ENCODE results near the gene SPDYE2.
"Not testable (repeated sequence)": the region's sequence is repeated elsewhere in the genome, so short reads cannot be mapped to it uniquely, and the experiment has no call there.

SPDYE2 gene

GRCh38 chr7:102532127-102532526 is 18.9 kb upstream of the SPDYE2 start:
- not testable (repeated sequence) for H2BK120ac ChIP-seq (ENCODE audit: insufficient read depth, low read length, poor library complexity); H3K36me3 ChIP-seq (ENCODE audit: control insufficient read depth in 1 of 2, insufficient read depth in 2 of 2, low read length in 2 of 2); H4K8ac ChIP-seq (ENCODE audit: low read depth, low read length); H2AFZ ChIP-seq (ENCODE audit: insufficient read depth, low read length, poor library complexity); H3K4ac ChIP-seq (ENCODE audit: low read depth, low read length); H3K23ac ChIP-seq (ENCODE audit: low read length); H3K9ac ChIP-seq (ENCODE audit: low read length); H3K4me2 ChIP-seq (ENCODE audit: low read length); H3K9me3 ChIP-seq (ENCODE audit: insufficient read depth, low read depth, low read length); H2BK12ac ChIP-seq (ENCODE audit: low read length); H3K79me1 ChIP-seq (ENCODE audit: low read length); DNase-seq; H2BK5ac ChIP-seq (ENCODE audit: low read depth, low read length, poor library complexity); H4K91ac ChIP-seq (ENCODE audit: low read depth, low read length); H3K4me1 ChIP-seq (ENCODE audit: control insufficient read depth in 1 of 2, insufficient read depth in 2 of 2, low read length in 2 of 2); H3K27ac ChIP-seq (ENCODE audit: low read depth, low read length); H2AK5ac ChIP-seq (ENCODE audit: low read length); H3K79me2 ChIP-seq (ENCODE audit: control insufficient read depth, insufficient read depth, low read length, poor library complexity); H4K12ac ChIP-seq (ENCODE audit: low read depth, low read length); H3K4me3 ChIP-seq (ENCODE audit: low read depth, low read length); H3K18ac ChIP-seq (ENCODE audit: low read length); H3K14ac ChIP-seq (ENCODE audit: low read length); H3K27me3 ChIP-seq (ENCODE audit: insufficient read depth, low read length)
- no CpG with 5 or more reads among the region's 2 CpGs for WGBS (ENCODE audit: extremely low coverage, insufficient coverage, insufficient read length)

- not testable (repeated sequence) for H3K27me3 ChIP-seq (ENCODE audit: insufficient read depth, low read length); H3K79me1 ChIP-seq (ENCODE audit: low read length); H3K23ac ChIP-seq (ENCODE audit: low read length); H4K12ac ChIP-seq (ENCODE audit: low read depth, low read length); H3K14ac ChIP-seq (ENCODE audit: low read length); H3K79me2 ChIP-seq (ENCODE audit: control insufficient read depth, insufficient read depth, low read length, poor library complexity); H3K9me3 ChIP-seq (ENCODE audit: insufficient read depth, low read depth, low read length); H3K4me3 ChIP-seq (ENCODE audit: low read depth, low read length); H3K4ac ChIP-seq (ENCODE audit: low read depth, low read length); H4K91ac ChIP-seq (ENCODE audit: low read depth, low read length); H4K8ac ChIP-seq (ENCODE audit: low read depth, low read length); H3K27ac ChIP-seq (ENCODE audit: low read depth, low read length); H2AK5ac ChIP-seq (ENCODE audit: low read length); DNase-seq; H3K4me2 ChIP-seq (ENCODE audit: low read length); H2BK5ac ChIP-seq (ENCODE audit: low read depth, low read length, poor library complexity); H2BK120ac ChIP-seq (ENCODE audit: insufficient read depth, low read length, poor library complexity); H2AFZ ChIP-seq (ENCODE audit: insufficient read depth, low read length, poor library complexity); H2BK12ac ChIP-seq (ENCODE audit: low read length); H3K36me3 ChIP-seq (ENCODE audit: control insufficient read depth in 1 of 2, insufficient read depth in 2 of 2, low read length in 2 of 2); H3K18ac ChIP-seq (ENCODE audit: low read length); H3K9ac ChIP-seq (ENCODE audit: low read length); H3K4me1 ChIP-seq (ENCODE audit: control insufficient read depth in 1 of 2, insufficient read depth in 2 of 2, low read length in 2 of 2)
- no CpG with 5 or more reads among the region's 8 CpGs for whole genome bisulfite sequencing (ENCODE audit: extremely low coverage, insufficient coverage, insufficient read length)
Observed at GRCh38 chr7:102535062-102535615, 15.9 kb upstream of the SPDYE2 start.

GRCh38 chr7:102540604-102541003 is 10.4 kb upstream of the SPDYE2 start:
- not testable (repeated sequence) for H3K4me2 ChIP-seq (ENCODE audit: low read length); H2BK5ac ChIP-seq (ENCODE audit: low read depth, low read length, poor library complexity); H3K9me3 ChIP-seq (ENCODE audit: insufficient read depth, low read depth, low read length); H3K79me1 ChIP-seq (ENCODE audit: low read length); H3K4ac ChIP-seq (ENCODE audit: low read depth, low read length); H4K12ac ChIP-seq (ENCODE audit: low read depth, low read length); H3K27ac ChIP-seq (ENCODE audit: low read depth, low read length); H3K9ac ChIP-seq (ENCODE audit: low read length); H3K4me3 ChIP-seq (ENCODE audit: low read depth, low read length); H3K18ac ChIP-seq (ENCODE audit: low read length); DNase-seq; H3K4me1 ChIP-seq (ENCODE audit: control insufficient read depth in 1 of 2, insufficient read depth in 2 of 2, low read length in 2 of 2); H2BK120ac ChIP-seq (ENCODE audit: insufficient read depth, low read length, poor library complexity); H2AK5ac ChIP-seq (ENCODE audit: low read length); H4K91ac ChIP-seq (ENCODE audit: low read depth, low read length); H2AFZ ChIP-seq (ENCODE audit: insufficient read depth, low read length, poor library complexity); H4K8ac ChIP-seq (ENCODE audit: low read depth, low read length); H3K14ac ChIP-seq (ENCODE audit: low read length); H3K27me3 ChIP-seq (ENCODE audit: insufficient read depth, low read length); H3K36me3 ChIP-seq (ENCODE audit: control insufficient read depth in 1 of 2, insufficient read depth in 2 of 2, low read length in 2 of 2); H2BK12ac ChIP-seq (ENCODE audit: low read length); H3K79me2 ChIP-seq (ENCODE audit: control insufficient read depth, insufficient read depth, low read length, poor library complexity); H3K23ac ChIP-seq (ENCODE audit: low read length)
- no CpG with 5 or more reads among the region's 6 CpGs for WGBS (ENCODE audit: extremely low coverage, insufficient coverage, insufficient read length)

GRCh38 chr7:102542083-102542482 is 8.9 kb upstream of the SPDYE2 start:
- not testable (repeated sequence) for H3K4me1 ChIP-seq (ENCODE audit: control insufficient read depth in 1 of 2, insufficient read depth in 2 of 2, low read length in 2 of 2); H3K23ac ChIP-seq (ENCODE audit: low read length); H3K14ac ChIP-seq (ENCODE audit: low read length); H4K12ac ChIP-seq (ENCODE audit: low read depth, low read length); H2BK120ac ChIP-seq (ENCODE audit: insufficient read depth, low read length, poor library complexity); H3K18ac ChIP-seq (ENCODE audit: low read length); H3K4me3 ChIP-seq (ENCODE audit: low read depth, low read length); H4K8ac ChIP-seq (ENCODE audit: low read depth, low read length); H3K4ac ChIP-seq (ENCODE audit: low read depth, low read length); H3K4me2 ChIP-seq (ENCODE audit: low read length); H3K27me3 ChIP-seq (ENCODE audit: insufficient read depth, low read length); H3K36me3 ChIP-seq (ENCODE audit: control insufficient read depth in 1 of 2, insufficient read depth in 2 of 2, low read length in 2 of 2); H2BK5ac ChIP-seq (ENCODE audit: low read depth, low read length, poor library complexity); H3K27ac ChIP-seq (ENCODE audit: low read depth, low read length); H3K79me2 ChIP-seq (ENCODE audit: control insufficient read depth, insufficient read depth, low read length, poor library complexity); H3K9ac ChIP-seq (ENCODE audit: low read length); H2BK12ac ChIP-seq (ENCODE audit: low read length); H2AFZ ChIP-seq (ENCODE audit: insufficient read depth, low read length, poor library complexity); DNase-seq; H3K79me1 ChIP-seq (ENCODE audit: low read length); H2AK5ac ChIP-seq (ENCODE audit: low read length); H3K9me3 ChIP-seq (ENCODE audit: insufficient read depth, low read depth, low read length); H4K91ac ChIP-seq (ENCODE audit: low read depth, low read length)
- no CpG with 5 or more reads among the region's 8 CpGs for WGBS (ENCODE audit: extremely low coverage, insufficient coverage, insufficient read length)

All from trophoblast cell (in vitro differentiated cells and primary cell).